OCI-LY7 (cell line): ENCODE measurements around the gene LRRC36. TPM values are rescaled to one million over a fixed set of nuclear protein-coding genes. Genes with fewer than 3 reads are reported as not detected.

Source experiments
- BruUV-seq: library from RNA; stranded (reverse); fragments of 400-500 nt; replicated peaks from 2 replicates; lab custom pipeline; 2021; lab: Mats Ljungman, UMichigan
- CTCF ChIA-PET: fragments of 300-600 bp; sonication (Branson Sonifier 250); formaldehyde crosslinking; loops from one replicate; lab custom pipeline; 2022; ENCODE audit warnings: antibody characterized with exemption; ENCODE audit not compliant: unreplicated experiment; lab: Charles Lee
- POLR2A ChIA-PET: fragments of 300-600 bp; sonication (Branson Sonifier 250); formaldehyde crosslinking; loops from one replicate; lab custom pipeline; 2022; ENCODE audit warnings: antibody characterized with exemption; lab: Charles Lee
- DNase-seq: peaks from one replicate; pipeline ENCODE4 v3.0.0-alpha.2; 2015; ENCODE audit warnings: low spot score
- H2AFZ ChIP-seq: fragments of 200-600 bp; sonication (generic), shearing (Covaris generic); 2 replicates; pipeline ENCODE4 v1.6.1; 2014; ENCODE audit warnings: mild to moderate bottlenecking, antibody characterized with exemption, low read length, moderate library complexity
- H3K27ac ChIP-seq: fragments of 200-600 bp; sonication (generic); 2 replicates; pipeline ENCODE4 v1.5.1; 2014; ENCODE audit warnings: mixed run types, low read depth, mild to moderate bottlenecking, moderate library complexity, low read length, inconsistent platforms; ENCODE audit not compliant: poor library complexity, severe bottlenecking
- H3K36me3 ChIP-seq: fragments of 200-600 bp; sonication (generic); 2 replicates; pipeline ENCODE4 v1.6.1; 2014; ENCODE audit warnings: mild to moderate bottlenecking, antibody characterized with exemption, low read length, moderate library complexity, mixed read lengths; ENCODE audit not compliant: insufficient read depth
- H3K4me1 ChIP-seq: fragments of 200-600 bp; sonication (generic); 2 replicates; pipeline ENCODE4 v1.5.1; 2014; ENCODE audit warnings: mild to moderate bottlenecking, low read length; ENCODE audit not compliant: insufficient read depth, poor library complexity, severe bottlenecking
- H3K4me2 ChIP-seq: fragments of 200-600 bp; sonication (generic); 2 replicates; pipeline ENCODE4 v1.6.1; 2014; ENCODE audit warnings: mild to moderate bottlenecking, low read length
- H3K4me3 ChIP-seq: fragments of 200-600 bp; sonication (generic); 2 replicates; pipeline ENCODE4 v1.5.1; 2014; ENCODE audit warnings: mild to moderate bottlenecking, low read depth, low read length; ENCODE audit not compliant: poor library complexity, severe bottlenecking
- H3K79me2 ChIP-seq: fragments of 200-600 bp; sonication (generic); 2 replicates; pipeline ENCODE4 v1.6.1; 2016; ENCODE audit warnings: low read depth, mild to moderate bottlenecking, low read length, moderate library complexity, mixed read lengths; ENCODE audit not compliant: insufficient read depth
- H3K9me2 ChIP-seq: fragments of 200-600 bp; sonication (generic); 2 replicates; pipeline ENCODE4 v1.6.1; 2016; ENCODE audit warnings: mild to moderate bottlenecking, low read length, mixed read lengths; ENCODE audit not compliant: insufficient read depth
- H3K9me3 ChIP-seq: fragments of 200-600 bp; sonication (generic); 2 replicates; pipeline ENCODE4 v1.6.1; 2014; ENCODE audit warnings: mild to moderate bottlenecking, mixed run types, low read length, mixed read lengths
- H4K20me1 ChIP-seq: fragments of 200-600 bp; sonication (generic); 2 replicates; pipeline ENCODE4 v1.6.1; 2014; ENCODE audit warnings: mild to moderate bottlenecking, antibody characterized with exemption, low read length, moderate library complexity, mixed read lengths; ENCODE audit not compliant: insufficient read depth
- CTCF ChIP-seq: fragments of 200-600 bp; sonication (generic); conservative IDR thresholded peaks from 2 replicates; pipeline ENCODE4 v1.5.1; 2014; ENCODE audit warnings: mild to moderate bottlenecking, antibody characterized with exemption, low read length, moderate library complexity, mixed read lengths
- EZH2phosphoT487 ChIP-seq: fragments of 200-600 bp; sonication (generic); IDR thresholded peaks from 2 replicates; pipeline ENCODE4 v1.6.1; 2018; ENCODE audit warnings: low read depth, borderline replicate concordance, mild to moderate bottlenecking, mixed run types, antibody characterized with exemption, low read length, moderate library complexity, mixed read lengths
- intact Hi-C: fragments of 100-400 bp; cut with micrococcal nuclease; formaldehyde crosslinking; loops from one replicate; pipeline ENCODE4 v1.10.0; 2022; ENCODE audit not compliant: unreplicated experiment
- total RNA-seq, 2 experiments: library from RNA; depleted of rRNA in 1 of 2; stranded (reverse); fragments of >200 nt in 1 of 2; shearing (Covaris generic) in 1 of 2; gene quantifications; 2 replicates each; pipeline ENCODE4 v1.2.3, GENCODE V29; 2014 to 2022

The LRRC36 gene
- total RNA-seq, 2 experiments from 2014 or later, result not detected

- TF ChIP-seq EZH2phosphoT487, result no peak
- TF ChIP-seq CTCF, result no peak
- no peaks in the 10 kb centered on the region for H3K36me3 ChIP-seq
- CTCF ChIA-PET, result no interaction called here
- no peak overlapping the region for H3K27ac ChIP-seq
- no peaks in the 10 kb centered on the region for H3K9me3 ChIP-seq
- POLR2A ChIA-PET, result no interaction called here
- H3K4me2 ChIP-seq, result no peak overlapping the region
- DNase-seq, result no peak
- no peaks in the 10 kb centered on the region for H3K79me2 ChIP-seq
- H2AFZ ChIP-seq, result no peak overlapping the region
- no peak overlapping the region for H3K4me3 ChIP-seq
- no peaks in the 10 kb centered on the region for H3K4me1 ChIP-seq
- BruUV-seq, result no TSS peak
- no peaks in the 10 kb centered on the region for H4K20me1 ChIP-seq
- intact Hi-C loops, result no loop called here
- H3K9me2 ChIP-seq, result no peaks in the 10 kb centered on the region
Observed at GRCh38 chr16:67287960-67288359, 38.7 kb upstream of the LRRC36 start.

- Histone ChIP-seq H3K4me1 (no peaks in the 10 kb centered on the region), H3K79me2 (no peaks in the 10 kb centered on the region), H3K9me3 (no peaks in the 10 kb centered on the region), H3K4me2 (no peak overlapping the region), H2AFZ (no peak overlapping the region), H3K27ac (no peak overlapping the region), H3K4me3 (no peak overlapping the region), H3K9me2 (no peaks in the 10 kb centered on the region), H3K36me3 (no peaks in the 10 kb centered on the region), H4K20me1 (no peaks in the 10 kb centered on the region)
- BruUV-seq, result no TSS peak
- ChIA-PET CTCF (no interaction called here), POLR2A (no interaction called here)
- TF ChIP-seq CTCF, result no peak
- TF ChIP-seq EZH2phosphoT487, result no peak
- intact Hi-C loops, result no loop called here
- no peak for DNase-seq
Observed at GRCh38 chr16:67291461-67291860, 35.2 kb upstream of the LRRC36 start.

- no peak for TF ChIP-seq CTCF
- TF ChIP-seq EZH2phosphoT487, result no peak
- Histone ChIP-seq H3K4me3 (no peak overlapping the region), H4K20me1 (no peaks in the 10 kb centered on the region), H3K4me1 (no peaks in the 10 kb centered on the region), H3K36me3 (no peaks in the 10 kb centered on the region), H3K27ac (no peak overlapping the region), H2AFZ (no peak overlapping the region), H3K79me2 (no peaks in the 10 kb centered on the region), H3K4me2 (no peak overlapping the region), H3K9me2 (no peaks in the 10 kb centered on the region), H3K9me3 (no peaks in the 10 kb centered on the region)
- ChIA-PET CTCF (no interaction called here), POLR2A (no interaction called here)
- DNase-seq, result no peak
- BruUV-seq, result no TSS peak
- intact Hi-C loops, result no loop called here
Observed at GRCh38 chr16:67294171-67294757, 32.4 kb upstream of the LRRC36 start.
